Muscle of back (tissue), 11 donors: ENCODE data around the gene HBA2. TPM values are rescaled to one million over a fixed set of nuclear protein-coding genes. Genes with fewer than 3 reads are reported as not detected.
A peak's percentile ranks its signal among the peaks of the same experiment; 100 is the strongest.
"Not testable (repeated sequence)": the region's sequence is repeated elsewhere in the genome, so short reads cannot be mapped to it uniquely, and the experiment has no call there.

Experiments used
- DNase-seq, 3 donors: peaks; one replicate each; pipeline versions ENCODE4 v3.0.0 to v3.0.0-alpha.2; 2013
- polyA plus RNA-seq, 10 donors: library from polyadenylated mRNA; unstranded; fragments of 120-200 nt; gene quantifications; one replicate each; pipeline ENCODE4 v1.2.1, GENCODE V29; 2013; ENCODE audit not compliant: insufficient read length in 10 of 10

Gene HBA2
- polyA plus RNA-seq, 10 donors, result 1,262 to 19,401 (median 4,862) TPM

DNA sequence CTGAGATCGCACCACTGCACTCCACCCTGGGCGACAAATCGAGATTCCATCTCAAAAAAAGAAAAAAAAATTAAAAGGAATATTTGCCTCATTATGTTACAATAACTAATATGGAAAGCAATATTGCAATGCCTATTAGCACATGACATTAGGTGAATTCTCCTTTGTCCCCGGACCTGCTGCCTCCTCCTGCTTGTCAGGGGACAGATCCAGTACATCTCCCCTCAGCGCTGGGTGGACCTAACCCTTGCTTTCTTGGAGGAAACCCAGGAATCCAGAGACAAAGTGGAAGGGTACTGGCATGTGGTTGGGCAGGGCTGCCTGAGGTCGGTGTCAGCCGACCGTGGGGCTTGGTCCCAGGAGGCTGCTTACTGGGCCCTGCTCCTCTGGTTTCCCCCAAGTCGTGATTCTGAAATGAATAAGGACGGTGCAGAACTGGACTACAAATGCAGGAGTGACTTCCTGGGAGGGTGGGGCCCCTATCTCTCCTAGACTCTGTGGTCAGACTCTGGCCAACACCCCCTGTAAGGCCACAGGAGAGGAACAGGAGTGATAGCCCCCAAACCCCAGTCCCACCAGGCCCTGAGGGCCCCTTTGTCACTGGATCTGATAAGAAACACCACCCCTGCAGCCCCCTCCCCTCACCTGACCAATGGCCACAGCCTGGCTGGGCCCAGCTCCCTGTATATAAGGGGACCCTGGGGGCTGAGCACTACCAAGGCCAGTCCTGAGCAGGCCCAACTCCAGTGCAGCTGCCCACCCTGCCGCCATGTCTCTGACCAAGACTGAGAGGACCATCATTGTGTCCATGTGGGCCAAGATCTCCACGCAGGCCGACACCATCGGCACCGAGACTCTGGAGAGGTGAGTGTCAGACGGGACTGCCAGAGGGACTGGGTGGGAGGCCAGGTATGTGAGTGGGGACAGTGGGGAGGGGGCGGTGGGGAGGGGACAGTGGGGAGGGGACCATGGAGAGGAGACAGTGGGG lies 20.2 kb upstream of the HBA2 start, which contains the start of gene HBZ:
TSS of gene HBZ (plus strand) at position 504 of the 988 bp plus-strand sequence. CDS start at position 770, 266 bp downstream.
- DNase-seq, result no peak

DNA sequence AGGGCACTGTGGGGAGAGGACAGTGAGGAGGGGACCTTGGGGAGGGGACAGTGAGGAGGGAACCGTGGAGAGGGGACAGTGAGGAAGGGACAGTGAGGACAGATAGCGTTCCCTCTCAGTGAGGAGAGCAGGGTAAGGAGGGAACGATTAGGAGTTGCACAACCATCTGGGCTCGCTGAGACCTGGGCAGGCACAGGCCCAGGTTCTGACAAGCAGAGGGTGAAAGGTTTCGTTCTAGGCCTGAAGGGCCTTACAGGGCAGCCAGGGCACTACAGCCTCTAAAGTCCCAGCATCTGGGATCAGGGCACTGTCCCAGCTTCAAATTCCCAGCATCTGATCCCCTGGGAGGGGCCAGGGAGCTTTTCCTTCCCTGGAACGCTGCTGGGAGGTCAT lies 19.6 kb upstream of the HBA2 start:
- DNase-seq, result not testable (repeated sequence)

DNA sequence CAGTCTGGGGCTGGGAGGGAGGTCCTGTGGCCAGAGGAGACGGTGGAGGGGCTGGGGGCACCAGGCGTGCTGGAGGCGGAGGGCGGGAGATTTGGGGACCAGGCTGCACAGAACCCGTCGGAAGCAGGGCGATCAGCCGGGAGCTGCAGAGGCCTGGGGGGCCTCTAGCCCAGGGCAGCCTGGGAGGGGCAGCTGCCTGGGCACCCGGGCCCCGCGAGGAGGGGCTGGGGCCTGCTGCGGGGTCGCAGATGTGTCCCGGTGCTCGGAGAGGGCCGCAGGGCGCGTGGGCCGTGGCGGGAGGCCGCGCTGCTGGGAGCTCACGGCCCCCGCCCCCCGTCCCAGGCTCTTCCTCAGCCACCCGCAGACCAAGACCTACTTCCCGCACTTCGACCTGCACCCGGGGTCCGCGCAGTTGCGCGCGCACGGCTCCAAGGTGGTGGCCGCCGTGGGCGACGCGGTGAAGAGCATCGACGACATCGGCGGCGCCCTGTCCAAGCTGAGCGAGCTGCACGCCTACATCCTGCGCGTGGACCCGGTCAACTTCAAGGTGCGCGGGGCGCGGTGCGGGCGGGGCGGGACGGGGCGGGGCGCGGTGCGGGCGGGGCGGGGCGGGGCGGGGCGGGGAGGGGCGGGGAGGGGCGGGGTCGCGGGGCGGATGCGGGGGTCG lies 19.0 kb upstream of the HBA2 start:
- not testable (repeated sequence) for DNase-seq

DNA sequence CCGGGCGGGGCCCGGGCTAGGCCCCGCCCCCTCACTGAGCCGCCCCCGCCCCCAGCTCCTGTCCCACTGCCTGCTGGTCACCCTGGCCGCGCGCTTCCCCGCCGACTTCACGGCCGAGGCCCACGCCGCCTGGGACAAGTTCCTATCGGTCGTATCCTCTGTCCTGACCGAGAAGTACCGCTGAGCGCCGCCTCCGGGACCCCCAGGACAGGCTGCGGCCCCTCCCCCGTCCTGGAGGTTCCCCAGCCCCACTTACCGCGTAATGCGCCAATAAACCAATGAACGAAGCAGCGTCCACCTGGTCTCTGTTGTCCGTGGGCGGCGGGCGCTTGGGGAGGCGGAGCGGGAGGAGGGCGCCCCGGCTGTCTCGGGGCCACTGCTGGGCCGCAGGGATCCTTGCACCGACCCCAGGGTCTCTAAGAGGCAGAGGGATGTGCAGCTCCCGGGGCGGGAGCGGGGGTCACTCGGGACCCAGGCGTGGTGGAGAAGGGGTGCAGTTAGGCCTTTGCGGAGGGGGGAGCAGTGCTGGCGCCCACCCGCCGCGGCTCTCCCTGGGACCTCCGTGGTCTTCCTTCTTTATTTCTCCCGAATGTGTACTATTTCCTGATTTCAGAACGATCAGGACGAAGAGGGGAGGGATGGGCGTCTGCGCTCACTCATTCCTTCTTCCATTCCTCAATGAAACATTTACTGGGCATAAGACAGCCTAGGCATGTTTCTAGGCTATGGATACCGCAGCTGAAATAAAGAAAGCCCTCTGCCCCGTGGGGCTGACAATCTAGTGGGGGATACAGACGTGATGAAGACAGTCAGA lies 18.3 kb upstream of the HBA2 start:
- peak in 2 of 3 donors; percentile 38 to 82 for DNase-seq

GRCh38 chr16:155031-155398 lies 17.7 kb upstream of the HBA2 start:
- DNase-seq, result no peak

GRCh38 chr16:159136-159849 lies 13.4 kb upstream of the HBA2 start:
- no peak for DNase-seq

- DNase-seq, result not testable (repeated sequence)
Observed at GRCh38 chr16:160242-160641, 12.4 kb upstream of the HBA2 start.

DNA sequence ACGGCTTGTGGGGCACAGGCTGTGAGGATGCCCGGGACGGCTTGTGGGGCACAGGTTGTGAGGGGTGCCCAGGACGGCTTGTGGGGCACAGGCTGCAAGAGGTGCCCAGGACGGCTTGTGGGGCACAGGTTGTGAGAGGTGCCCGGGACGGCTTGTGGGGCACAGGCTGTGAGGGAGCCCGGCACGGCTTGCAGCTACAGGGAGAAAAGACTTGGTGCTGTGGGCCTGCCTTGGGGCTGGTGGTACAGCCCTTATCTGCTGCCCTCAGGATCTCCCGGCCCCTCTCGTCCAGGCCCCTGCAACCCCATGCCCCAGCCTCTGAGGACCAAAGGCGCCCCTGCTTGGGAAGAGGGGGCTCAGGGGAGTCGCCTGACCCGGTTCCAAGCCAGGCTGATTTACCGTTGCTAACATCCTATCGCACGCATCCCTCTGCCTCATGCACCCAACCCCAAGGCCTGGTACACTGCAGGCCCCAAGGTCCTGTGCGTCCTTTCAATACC lies 11.9 kb upstream of the HBA2 start:
- no peak for DNase-seq

DNA sequence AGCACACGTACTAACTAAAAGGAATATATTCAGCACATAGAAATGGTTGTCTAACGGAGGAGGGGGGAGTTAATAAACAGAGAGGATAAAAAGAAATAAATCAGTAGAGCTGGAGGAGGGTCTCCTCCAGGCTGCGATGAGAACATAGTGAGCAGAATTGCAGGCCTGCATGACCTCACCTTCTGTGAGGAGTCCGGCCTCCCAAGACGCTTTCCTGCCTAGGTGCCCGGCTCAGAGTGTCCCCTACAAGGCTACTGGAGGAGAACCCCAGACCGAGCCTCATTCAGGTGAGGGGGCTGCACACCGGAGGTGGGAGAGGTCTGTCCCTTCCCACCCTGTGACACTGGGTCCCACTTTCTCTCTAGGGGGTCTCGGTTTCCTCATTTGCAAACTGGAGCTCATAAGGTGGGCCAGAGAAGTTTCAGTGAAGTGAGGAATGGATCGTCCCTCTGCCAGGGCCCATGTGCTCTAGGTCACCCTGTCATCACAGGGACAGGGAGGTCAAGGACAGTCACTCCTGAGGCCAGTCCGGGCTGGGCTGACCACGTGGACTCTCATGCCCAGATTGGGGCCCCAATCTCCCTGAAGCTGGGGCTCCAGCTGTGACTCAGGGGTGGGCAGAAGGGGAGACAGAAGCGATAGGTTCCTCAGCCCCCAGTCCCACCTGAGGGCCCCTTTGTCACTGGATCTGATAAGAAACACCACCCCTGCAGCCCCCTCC lies 10.2 kb upstream of the HBA2 start:
- no peak for DNase-seq

DNA sequence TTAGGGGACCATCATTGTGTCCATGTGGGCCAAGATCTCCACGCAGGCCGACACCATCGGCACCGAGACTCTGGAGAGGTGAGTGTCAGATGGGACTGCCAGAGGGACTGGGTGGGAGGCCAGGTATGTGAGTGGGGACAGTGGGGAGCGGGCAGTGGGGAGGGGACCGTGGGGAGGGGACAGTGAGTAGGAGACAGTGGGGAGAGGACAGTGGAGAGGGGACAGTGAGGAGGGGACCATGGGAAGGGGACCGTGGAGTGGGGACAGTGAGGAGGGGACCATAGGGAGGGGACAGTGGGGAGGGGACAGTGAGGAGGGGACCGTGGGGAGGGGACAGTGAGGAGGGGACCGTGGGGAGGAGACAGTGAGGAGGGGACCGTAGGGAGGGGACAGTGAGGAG lies 9.5 kb upstream of the HBA2 start:
- DNase-seq, result not testable (repeated sequence)

DNA sequence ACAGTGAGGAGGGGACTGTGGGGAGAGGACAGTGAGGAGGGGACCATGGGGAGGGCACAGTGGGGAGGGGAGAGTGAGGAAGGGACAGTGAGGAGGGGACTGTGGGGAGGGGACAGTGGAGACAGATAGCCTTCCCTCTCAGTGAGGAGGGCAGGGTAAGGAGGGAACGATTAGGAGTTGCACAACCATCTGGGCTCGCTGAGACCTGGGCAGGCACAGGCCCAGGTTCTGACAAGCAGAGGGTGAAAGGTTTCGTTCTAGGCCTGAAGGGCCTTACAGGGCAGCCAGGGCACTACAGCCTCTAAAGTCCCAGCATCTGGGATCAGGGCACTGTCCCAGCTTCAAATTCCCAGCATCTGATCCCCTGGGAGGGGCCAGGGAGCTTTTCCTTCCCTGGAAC lies 9.0 kb upstream of the HBA2 start:
- not testable (repeated sequence) for DNase-seq

GRCh38 chr16:164134-164823 lies 8.4 kb upstream of the HBA2 start:
- DNase-seq, result not testable (repeated sequence)

- DNase-seq, result no peak
Observed at GRCh38 chr16:164827-165538, 7.7 kb upstream of the HBA2 start.

DNA sequence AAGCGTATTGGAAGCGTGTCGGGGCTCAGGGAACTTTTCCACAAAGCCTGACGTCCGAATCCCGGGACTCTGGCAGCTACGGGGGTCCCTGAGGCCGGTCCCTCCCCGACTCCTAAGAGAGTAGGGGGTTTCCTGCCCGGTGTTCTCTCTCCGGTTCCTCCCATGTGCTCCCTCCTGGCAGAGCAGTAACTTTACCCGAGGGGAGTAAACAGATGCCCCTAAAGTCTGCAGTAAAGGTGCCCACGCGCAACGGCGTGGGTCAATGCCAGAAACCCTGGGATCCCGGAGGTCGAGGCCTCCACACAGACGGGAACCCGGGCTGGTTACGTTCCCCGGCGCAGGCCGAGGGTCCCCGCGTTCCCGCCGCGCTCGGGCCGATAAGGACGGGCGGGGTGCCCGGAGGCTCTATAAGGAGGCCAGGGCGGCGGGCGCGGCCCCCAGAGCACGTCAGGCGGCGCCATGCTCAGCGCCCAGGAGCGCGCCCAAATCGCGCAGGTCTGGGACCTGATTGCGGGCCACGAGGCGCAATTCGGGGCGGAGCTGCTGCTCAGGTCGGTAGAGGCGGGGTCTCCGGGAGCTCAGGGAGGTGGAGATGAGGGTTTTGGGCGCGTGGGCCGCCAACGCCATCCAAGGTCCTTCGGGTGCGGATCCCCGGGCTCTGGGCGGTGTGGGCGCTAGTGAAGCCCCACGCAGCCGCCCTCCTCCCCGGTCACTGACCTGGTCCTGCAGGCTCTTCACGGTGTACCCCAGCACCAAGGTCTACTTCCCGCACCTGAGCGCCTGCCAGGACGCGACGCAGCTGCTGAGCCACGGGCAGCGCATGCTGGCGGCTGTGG lies 6.9 kb upstream of the HBA2 start, which contains the start of gene HBM:
TSS of gene HBM (plus strand) at position 440 of the 836 bp plus-strand sequence. CDS start at position 460, 20 bp downstream.
- DNase-seq, result no peak

DNA sequence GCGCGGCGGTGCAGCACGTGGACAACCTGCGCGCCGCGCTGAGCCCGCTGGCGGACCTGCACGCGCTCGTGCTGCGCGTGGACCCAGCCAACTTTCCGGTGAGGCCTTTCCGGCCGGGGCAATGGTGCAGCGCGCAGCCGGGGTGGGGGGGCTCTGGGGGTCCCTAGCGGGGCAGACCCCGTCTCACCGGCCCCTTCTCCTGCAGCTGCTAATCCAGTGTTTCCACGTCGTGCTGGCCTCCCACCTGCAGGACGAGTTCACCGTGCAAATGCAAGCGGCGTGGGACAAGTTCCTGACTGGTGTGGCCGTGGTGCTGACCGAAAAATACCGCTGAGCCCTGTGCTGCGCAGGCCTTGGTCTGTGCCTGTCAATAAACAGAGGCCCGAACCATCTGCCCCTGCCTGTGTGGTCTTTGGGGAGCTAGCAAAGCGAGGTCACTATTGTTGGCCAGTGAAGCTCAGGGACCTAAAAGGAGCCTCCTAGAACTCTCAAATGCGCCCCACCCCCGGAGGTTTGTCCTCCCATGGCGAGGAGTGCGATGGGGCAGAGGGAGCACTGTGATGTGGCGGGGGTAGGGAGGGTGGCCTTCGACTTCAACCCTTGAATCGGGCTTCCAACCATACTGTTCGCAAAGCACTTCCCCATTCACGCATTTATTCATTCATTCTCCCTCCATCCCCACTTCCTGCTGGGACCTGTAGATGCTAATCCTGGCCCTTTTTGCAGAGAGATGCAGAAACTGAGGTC lies 6.1 kb upstream of the HBA2 start:
- no peak for DNase-seq

DNA sequence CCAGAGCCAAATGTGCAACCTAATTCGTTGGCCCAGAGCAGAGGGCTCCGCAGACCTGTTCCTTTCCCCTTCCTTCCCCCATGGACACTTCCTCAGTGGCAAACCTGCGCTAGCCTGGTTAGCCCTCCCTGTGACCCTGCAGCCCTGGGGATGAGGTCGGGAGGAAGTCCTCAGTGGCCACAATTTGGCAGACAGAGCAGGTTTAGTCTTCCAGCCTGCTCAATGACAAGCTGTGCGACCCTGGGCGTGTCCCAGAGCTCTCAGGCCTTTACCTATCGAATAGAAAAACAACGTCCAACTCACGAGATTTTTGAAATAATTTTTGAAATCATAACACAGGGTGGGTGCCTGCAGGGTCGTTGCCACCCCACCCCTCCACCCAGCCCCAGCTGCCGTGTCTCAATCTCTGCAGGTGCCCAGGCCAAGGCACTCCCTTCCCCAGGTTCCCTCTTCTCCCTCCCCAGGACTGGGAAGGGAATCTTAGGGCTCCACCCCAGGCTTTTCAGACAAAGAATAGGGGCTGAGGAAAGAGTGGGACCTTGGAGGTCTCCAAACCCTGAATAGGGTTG lies 5.5 kb upstream of the HBA2 start:
- no peak for DNase-seq

DNA sequence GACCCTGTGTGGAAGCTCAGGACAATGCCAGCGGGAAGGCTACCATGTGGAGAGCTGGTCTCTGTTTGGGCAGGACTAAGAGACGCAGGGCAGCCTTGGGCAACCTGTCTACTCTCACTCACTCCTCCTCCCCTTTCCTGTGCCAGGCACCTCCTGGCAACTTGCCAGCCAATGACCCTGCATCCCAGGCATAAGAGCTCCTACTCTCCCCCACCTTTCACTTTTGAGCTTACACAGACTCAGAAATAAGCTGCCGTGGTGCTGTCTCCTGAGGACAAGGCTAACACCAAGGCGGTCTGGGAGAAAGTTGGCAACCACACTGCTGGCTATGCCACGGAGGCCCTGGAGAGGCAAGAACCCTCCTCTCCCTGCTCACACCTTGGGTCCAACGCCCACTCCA lies 4.3 kb upstream of the HBA2 start:
- DNase-seq, result no peak
